GM12878 (cell line): ENCODE measurements around the gene MBNL1. TPM values are rescaled to one million over a fixed set of nuclear protein-coding genes. Genes with fewer than 3 reads are reported as not detected.

Experiments
- BACH1 ChIP-seq: fragments of 450-650 bp; IDR thresholded peaks from 2 replicates; pipeline ENCODE4 v1.6.1; 2017; ENCODE audit warnings: mild to moderate bottlenecking, borderline replicate concordance
- BCL3 ChIP-seq: IDR thresholded peaks from 2 replicates; pipeline ENCODE4 v1.6.1; 2011; ENCODE audit warnings: borderline replicate concordance, low read depth, mild to moderate bottlenecking, moderate library complexity, low read length; ENCODE audit not compliant: insufficient read depth, poor library complexity, severe bottlenecking
- DPF2 ChIP-seq: fragments of 450-650 bp; IDR thresholded peaks from 2 replicates; pipeline ENCODE4 v1.6.1; 2017; ENCODE audit warnings: mild to moderate bottlenecking
- E2F8 ChIP-seq: fragments of 450-650 bp; IDR thresholded peaks from 2 replicates; pipeline ENCODE4 v1.6.1; 2018; ENCODE audit warnings: mild to moderate bottlenecking, low read depth, moderate library complexity; ENCODE audit not compliant: partially characterized antibody
- HDAC2 ChIP-seq: fragments of 200-600 bp; sonication (generic); IDR thresholded peaks from 2 replicates; pipeline ENCODE4 v1.6.1; 2017
- JUND ChIP-seq: IDR thresholded peaks from 2 replicates; pipeline ENCODE4 v1.6.1; 2012; ENCODE audit warnings: low read depth, mild to moderate bottlenecking, low read length, improper control_type of control experiment, moderate library complexity
- MLLT1 ChIP-seq: fragments of 450-650 bp; IDR thresholded peaks from 2 replicates; pipeline ENCODE4 v1.6.1; 2016; ENCODE audit warnings: mild to moderate bottlenecking
- PAX5 ChIP-seq: IDR thresholded peaks from 2 replicates; pipeline ENCODE4 v1.6.1; 2011; ENCODE audit warnings: low read depth, low read length, borderline replicate concordance
- RAD51 ChIP-seq: fragments of 450-650 bp; IDR thresholded peaks from 2 replicates; pipeline ENCODE4 v1.6.1; 2016; ENCODE audit warnings: moderate library complexity, mild to moderate bottlenecking, inconsistent platforms
- RBBP5 ChIP-seq: fragments of 200-600 bp; sonication (generic); conservative IDR thresholded peaks from 2 replicates; pipeline ENCODE4 v1.6.1; 2016
- ZNF24 ChIP-seq: fragments of 450-650 bp; IDR thresholded peaks from 2 replicates; pipeline ENCODE4 v1.6.1; 2017; ENCODE audit warnings: antibody characterized with exemption, mild to moderate bottlenecking
- ZNF592 ChIP-seq: fragments of 450-650 bp; IDR thresholded peaks from 2 replicates; pipeline ENCODE4 v1.6.1; 2017; ENCODE audit warnings: mild to moderate bottlenecking, moderate library complexity
- ZNF687 ChIP-seq: fragments of 450-650 bp; IDR thresholded peaks from 2 replicates; pipeline ENCODE4 v1.6.1; 2017; ENCODE audit warnings: mild to moderate bottlenecking, moderate library complexity
- polyA plus RNA-seq, 11 experiments: library from polyadenylated mRNA; depleted of rRNA in 4 of 11; unstranded in 6 of 11; stranded (reverse) in 5 of 11; fragments of >200 nt; fragmentation: Nextera tagmentation in 4 of 11; fragmentation: Illumina TruSeq in 1 of 11; extraction: Ambion mirVana in 4 of 11; extraction: Trizol in 1 of 11; gene quantifications; 1 replicate in 1 of 11; 2 replicates in 10 of 11; pipeline versions ENCODE4 v1.2.1 to v1.2.3, GENCODE V29; 2011 to 2016; ENCODE audit warnings: inconsistent platforms in 2 of 11, missing spikeins in 2 of 11, low read depth in 1 of 11
- total RNA-seq, 4 experiments: library from RNA; depleted of rRNA in 3 of 4; stranded (reverse); fragments of >200 nt in 3 of 4; fragmentation: Illumina TruSeq in 1 of 4; extraction: Trizol in 1 of 4; gene quantifications; 2 replicates each; pipeline versions ENCODE4 v1.2.1 to v1.2.3, GENCODE V29; 2013 to 2021

The MBNL1 gene
- total and polyA plus RNA-seq, 10 of the 15 experiments (the other 5 are each of a cell fraction or from before 2014, with no cell fraction given): 59.6 to 337 (median 143) TPM

GRCh38 chr3:152376351-152377183 lies 107.8 kb downstream of the MBNL1 start (continued):
- TF ChIP-seq E2F8 (peak; percentile 84), BCL3 (peak; percentile 85), JUND (no peak), RAD51 (peak; percentile 64), ZNF592 (no peak; the same call in 1 of the 2 replicates), DPF2 (peak; percentile 99), BACH1 (peak; percentile 95), MLLT1 (peak; percentile 95), HDAC2 (0 out of 2 replicates have a peak, but pooled peaks have one; percentile 36), RBBP5 (no peak), PAX5 (peak; percentile 89), ZNF687 (peak; percentile 59), ZNF24 (0 out of 2 replicates have a peak, but pooled peaks have one; percentile 50)
